K562 (cell line): Measurements from ENCODE around the gene ASCC3. TPM values are rescaled to one million over a fixed set of nuclear protein-coding genes. Genes with fewer than 3 reads are reported as not detected.

Experiments
- ATAC-seq: fragments of 200-7000 bp; cut with Tn5 transposase; 3 replicates; pipeline ENCODE4 v1.9.1; 2020; ENCODE audit warnings: moderate library complexity
- BruUV-seq: library from RNA; stranded (reverse); fragments of 400-500 nt; replicated peaks from 2 replicates; lab custom pipeline; 2021; lab: Mats Ljungman, UMichigan
- CTCF ChIA-PET: fragments of 300-600 bp; formaldehyde crosslinking; extraction: SDS; loops from one replicate; lab custom pipeline; 2021; ENCODE audit warnings: low intra/inter-chr PET ratio; lab: Yijun Ruan, JAX
- POLR2A ChIA-PET: fragments of 300-600, 350-650 bp; sonication (Branson Sonifier 250); formaldehyde crosslinking; extraction: SDS; loops from one replicate; lab custom pipeline; 2021; ENCODE audit warnings: antibody characterized with exemption, inconsistent platforms; lab: Yijun Ruan, JAX
- DNase-seq, 4 experiments: peaks; one replicate each; pipeline versions ENCODE4 v3.0.0 to v3.0.0-alpha.2; 2011 to 2018; ENCODE audit warnings: low spot score in 3 of 4, mixed read lengths in 3 of 4; ENCODE audit errors: extremely low read depth in 1 of 4
- FAIRE-seq: peaks from 2 replicates; lab custom pipeline; 2011; peaks lifted over from hg19 to GRCh38; lab: Jason Lieb, UNC
- H2AFZ ChIP-seq: 2 replicates; pipeline ENCODE4 v1.6.0; 2011; ENCODE audit warnings: low read depth, low read length, control low read depth, inconsistent platforms
- H3K27ac ChIP-seq: fragments of 200-600 bp; 3 replicates; pipeline ENCODE4 v1.8.0; 2011; ENCODE audit warnings: low read depth, mild to moderate bottlenecking, control low read depth, inconsistent platforms, low read length, moderate library complexity, mixed read lengths; ENCODE audit errors: extremely low read depth
- H3K27me3 ChIP-seq, 2 experiments: fragments of 300-600 bp in 1 of 2; 2 replicates in 1 of 2; 3 replicates in 1 of 2; pipeline versions ENCODE4 v1.6.0 to v1.8.0; 2011; ENCODE audit warnings: inconsistent platforms in 2 of 2, low read length in 2 of 2, mild to moderate bottlenecking in 1 of 2, mixed read lengths in 1 of 2, moderate library complexity in 1 of 2; ENCODE audit not compliant: control insufficient read depth in 2 of 2, insufficient read depth in 2 of 2
- H3K36me3 ChIP-seq: fragments of 300-600 bp; 3 replicates; pipeline ENCODE4 v1.8.0; 2011; ENCODE audit warnings: mild to moderate bottlenecking, low read length, inconsistent platforms; ENCODE audit not compliant: control insufficient read depth, insufficient read depth
- H3K4me1 ChIP-seq, 2 experiments: fragments of 200-600 bp in 1 of 2; replicated peaks in 1 of 2; 2 replicates in 1 of 2; 3 replicates in 1 of 2; pipeline versions ENCODE4 v1.5.1 to v1.8.0; 2011; ENCODE audit warnings: inconsistent platforms in 2 of 2, low read length in 2 of 2, mild to moderate bottlenecking in 1 of 2, mixed read lengths in 1 of 2, moderate library complexity in 1 of 2; ENCODE audit not compliant: control insufficient read depth in 2 of 2, insufficient read depth in 2 of 2
- H3K4me2 ChIP-seq: 2 replicates; pipeline ENCODE4 v1.6.1; 2011; ENCODE audit warnings: low read length, control low read depth, inconsistent platforms, mixed read lengths; ENCODE audit not compliant: insufficient read depth
- H3K4me3 ChIP-seq: fragments of 200-600 bp; sonication (generic), shearing (Covaris generic); 2 replicates; pipeline ENCODE4 v1.5.1; 2016; ENCODE audit warnings: control low read depth, inconsistent platforms
- H3K79me2 ChIP-seq: fragments of 200-600 bp; 3 replicates; pipeline ENCODE4 v1.8.0; 2011; ENCODE audit warnings: low read length, inconsistent platforms; ENCODE audit not compliant: control insufficient read depth, insufficient read depth
- H3K9ac ChIP-seq, 2 experiments: 2 replicates each; pipeline versions ENCODE4 v1.6.0 to v1.6.1; 2011; ENCODE audit warnings: low read depth in 2 of 2, low read length in 2 of 2, control low read depth in 1 of 2, inconsistent platforms in 1 of 2, mild to moderate bottlenecking in 1 of 2, mixed read lengths in 1 of 2; ENCODE audit not compliant: insufficient read depth in 1 of 2
- H3K9me1 ChIP-seq: one replicate; pipeline ENCODE4 v1.6.0; 2011; ENCODE audit warnings: inconsistent platforms, mild to moderate bottlenecking, low read length, moderate library complexity; ENCODE audit not compliant: control insufficient read depth, insufficient read depth
- H3K9me3 ChIP-seq: replicated peaks from 2 replicates; pipeline ENCODE4 v1.5.1; 2011; ENCODE audit warnings: low read depth, low read length, inconsistent platforms; ENCODE audit not compliant: control insufficient read depth, insufficient read depth
- H4K20me1 ChIP-seq: replicated peaks from 2 replicates; pipeline ENCODE4 v1.6.1; 2011; ENCODE audit warnings: low read length, inconsistent platforms, mixed read lengths; ENCODE audit not compliant: control insufficient read depth, insufficient read depth
- CBX8 ChIP-seq: fragments of 200-600 bp; sonication (generic); IDR thresholded peaks from 2 replicates; pipeline ENCODE4 v1.6.1; 2012; ENCODE audit warnings: borderline replicate concordance, mixed run types, low read depth, mild to moderate bottlenecking, moderate library complexity, mixed read lengths, low read length, control low read depth, inconsistent platforms; ENCODE audit not compliant: poor library complexity, severe bottlenecking; ENCODE audit errors: extremely low read depth
- EP400 ChIP-seq: fragments of 450-650 bp; IDR thresholded peaks from 2 replicates; pipeline ENCODE4 v1.6.1; 2017; ENCODE audit warnings: antibody characterized with exemption, mild to moderate bottlenecking, moderate library complexity
- GATAD2A ChIP-seq: fragments of 450-650 bp; IDR thresholded peaks from 2 replicates; pipeline ENCODE4 v1.6.1; 2017
- NR2C2 ChIP-seq, 2 experiments: fragments of 200-800 bp in 1 of 2; sonication (Bioruptor generic) in 1 of 2; sonication (generic) in 1 of 2; formaldehyde crosslinking in 1 of 2; IDR thresholded peaks; 2 replicates each; pipeline versions ENCODE4 v1.6.1 to v1.8.0; 2016 to 2022; ENCODE audit warnings: mild to moderate bottlenecking in 1 of 2, missing compliant biosample characterization in 1 of 2, missing genetic modification characterization in 1 of 2, missing genetic modification reagents in 1 of 2
- NUFIP1 ChIP-seq: fragments of 450-650 bp; IDR thresholded peaks from 2 replicates; pipeline ENCODE4 v1.6.1; 2018; ENCODE audit not compliant: partially characterized antibody
- RBM15 ChIP-seq: fragments of 200-400 bp; formaldehyde crosslinking; IDR thresholded peaks from 2 replicates; pipeline ENCODE4 v1.6.1; 2018; ENCODE audit warnings: mild to moderate bottlenecking, low read length, moderate library complexity; ENCODE audit not compliant: insufficient read depth
- SP1 ChIP-seq: sonication (generic); formaldehyde crosslinking; IDR thresholded peaks from 2 replicates; pipeline ENCODE4 v1.8.1; 2022; ENCODE audit warnings: mild to moderate bottlenecking, missing genetic modification reagents
- ZBTB8A ChIP-seq: fragments of 450-650 bp; IDR thresholded peaks from 2 replicates; pipeline ENCODE4 v1.6.1; 2018; ENCODE audit warnings: mild to moderate bottlenecking, moderate library complexity; ENCODE audit not compliant: partially characterized antibody
- ZFX ChIP-seq: sonication (generic); formaldehyde crosslinking; IDR thresholded peaks from 2 replicates; pipeline ENCODE4 v1.8.0; 2022; ENCODE audit warnings: mild to moderate bottlenecking, missing genetic modification reagents, moderate library complexity
- WGBS: fragments of 100-300 bp; shearing (Covaris generic); methylation state at CpG from one replicate; pipeline ENCODE4 v1.1.6; 2016; ENCODE audit warnings: low coverage, mixed read lengths; ENCODE audit not compliant: insufficient coverage; ENCODE audit errors: missing lambda C conversion rate; 5-methylcytosine and 5-hydroxymethylcytosine counted together
- in situ Hi-C: fragments of 300-500 bp; cut with MboI; formaldehyde crosslinking; loops from 4 replicates; pipeline ENCODE4 v1.15.0; 2018; ENCODE audit warnings: inconsistent platforms, mixed read lengths
- intact Hi-C: fragments of 100-400 bp; cut with micrococcal nuclease; formaldehyde crosslinking; loops from 2 replicates; pipeline ENCODE4 v1.14.2; 2022
- polyA plus RNA-seq, 8 experiments: library from polyadenylated mRNA; depleted of rRNA in 4 of 8; stranded (reverse) in 5 of 8; unstranded in 3 of 8; fragments of >200 nt; fragmentation: Nextera tagmentation in 2 of 8; fragmentation: Illumina TruSeq in 1 of 8; extraction: Ambion mirVana in 2 of 8; extraction: Trizol in 1 of 8; gene quantifications; 2 replicates each; pipeline versions ENCODE4 v1.2.1 to v1.2.3, GENCODE V29; 2011 to 2014; ENCODE audit warnings: inconsistent platforms in 1 of 8, missing spikeins in 1 of 8
- total RNA-seq, 7 experiments: library from RNA; depleted of rRNA in 6 of 7; stranded (reverse); fragments of >200 nt in 6 of 7; fragmentation: Illumina TruSeq in 2 of 7; extraction: Trizol in 2 of 7; gene quantifications; 2 replicates each; pipeline versions ENCODE4 v1.2.1 to v1.2.3, GENCODE V29; 2011 to 2021; ENCODE audit warnings: low replicate concordance in 1 of 7
- TF ChIP-seq, protein P1 (sequence below): sonication (generic); formaldehyde crosslinking; IDR thresholded peaks from 2 replicates; pipeline ENCODE4 v1.8.0; 2022; ENCODE audit warnings: mild to moderate bottlenecking, missing genetic modification reagents

ASCC3 gene
- total and polyA plus RNA-seq, 9 of the 15 experiments (the other 6 are each of a cell fraction or from before 2014, with no cell fraction given) = 16.1 to 56.1 (median 33.9) TPM

DNA sequence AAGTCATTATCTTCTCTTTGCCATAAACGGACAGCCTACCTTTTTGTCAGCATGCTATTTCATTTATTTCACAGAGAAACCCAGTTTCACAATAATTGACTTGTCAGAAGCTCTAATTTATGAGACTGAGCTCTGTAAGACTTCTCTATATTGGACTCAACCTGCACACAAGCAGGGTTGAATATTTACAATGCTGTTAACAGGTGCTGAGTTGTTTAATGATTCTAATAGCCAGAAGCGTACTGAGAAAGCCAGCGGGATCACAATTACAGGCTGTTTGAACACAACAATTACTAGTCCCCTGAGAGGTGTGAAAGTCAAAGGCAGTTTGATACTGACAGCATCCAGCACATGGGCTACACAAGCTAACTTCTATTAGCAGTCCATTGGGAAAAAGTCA lies 288.2 kb downstream of the ASCC3 start:
- in situ Hi-C loops = no loop called here
- ChIA-PET POLR2A (interaction anchor here (0.6 kb wide), 1 partner anchor 32 kb away, joined by 3 read pairs; no protein-coding TSS in a partner anchor), CTCF (no interaction called here)
- WGBS = 69% methylated on average over 3 of the region's 3 CpGs
- FAIRE-seq (no peak), DNase-seq (no peak), ATAC-seq (no peak)
- H3K4me3 ChIP-seq = no peak overlapping the region
- no peak overlapping the region for H3K27ac ChIP-seq
- no peak overlapping the region for H3K4me2 ChIP-seq
- H3K27me3 ChIP-seq = no peaks in the 10 kb centered on the region
- no peaks in the 10 kb centered on the region for H4K20me1 ChIP-seq
- no peak for TF ChIP-seq CBX8
- TF ChIP-seq SP1 (CRISPR knock-in tag) = no peak
- TF ChIP-seq EP400 = no peak
- H2AFZ ChIP-seq = no peak overlapping the region
- BruUV-seq = no TSS peak
- H3K36me3 ChIP-seq = peaks cover 14% of the 10 kb centered on the region; the same call in 2 of the 3 replicates
- no peaks in the 10 kb centered on the region for H3K9me1 ChIP-seq
- intact Hi-C loops = no loop called here
- no peaks in the 10 kb centered on the region for H3K4me1 ChIP-seq
- H3K79me2 ChIP-seq = no peaks in the 10 kb centered on the region
- H3K9ac ChIP-seq = no peak overlapping the region
- H3K9me3 ChIP-seq = no peaks in the 10 kb centered on the region

DNA sequence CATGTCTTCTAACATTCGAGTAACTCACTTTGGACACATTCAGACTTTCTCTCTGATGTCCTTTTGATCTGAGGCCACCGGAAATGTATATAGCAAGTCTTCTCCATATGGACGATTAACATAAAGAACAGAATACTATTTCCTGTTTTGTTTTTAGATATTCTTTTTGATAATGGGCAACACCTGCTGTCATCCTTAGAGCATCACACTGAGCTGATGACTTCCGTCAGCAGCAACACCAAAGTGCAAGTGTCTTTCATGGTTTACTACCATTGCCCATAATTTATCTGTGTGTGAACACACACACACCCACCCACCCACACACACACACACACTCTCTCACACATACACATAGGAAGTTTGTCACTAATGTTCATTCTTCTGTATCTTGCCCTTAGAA lies 303.7 kb downstream of the ASCC3 start:
- no TSS peak for BruUV-seq
- intact Hi-C loops (loop anchor here (10.0 kb wide), 1 partner anchor 463 kb away; no protein-coding TSS in a partner anchor), in situ Hi-C loops (no loop called here)
- no peaks in the 10 kb centered on the region for H3K79me2 ChIP-seq
- no peaks in the 10 kb centered on the region for H3K36me3 ChIP-seq
- no peaks in the 10 kb centered on the region for H4K20me1 ChIP-seq
- DNase-seq = no peak
- TF ChIP-seq ZBTB8A (no peak), NUFIP1 (no peak), RBM15 (no peak), NR2C2 (CRISPR knock-in tag; IDR thresholded peaks at IDR 0.05) (no peak), NR2C2 (tag; IDR thresholded peaks at IDR 0.05) (no peak), GATAD2A (no peak), ZFX (CRISPR knock-in tag) (no peak)
- TF ChIP-seq, protein P1, sequence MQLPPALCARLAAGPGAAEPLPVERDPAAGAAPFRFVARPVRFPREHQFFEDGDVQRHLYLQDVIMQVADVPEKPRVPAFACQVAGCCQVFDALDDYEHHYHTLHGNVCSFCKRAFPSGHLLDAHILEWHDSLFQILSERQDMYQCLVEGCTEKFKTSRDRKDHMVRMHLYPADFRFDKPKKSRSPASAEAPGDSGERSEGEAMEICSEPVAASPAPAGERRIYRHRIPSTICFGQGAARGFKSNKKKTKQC (CRISPR knock-in tag) = no peak
- no peaks in the 10 kb centered on the region for H3K9me3 ChIP-seq
- no peak overlapping the region for H3K27ac ChIP-seq
- peaks cover 2% of the 10 kb centered on the region for H3K9me1 ChIP-seq
- no peaks in the 10 kb centered on the region for H3K4me1 ChIP-seq
- WGBS = 76% methylated on average over 4 of the region's 4 CpGs
- H3K4me2 ChIP-seq = no peak overlapping the region
- H3K9ac ChIP-seq = no peak overlapping the region
- H3K27me3 ChIP-seq = no peaks in the 10 kb centered on the region
- ATAC-seq = no peak
- no peak overlapping the region for H2AFZ ChIP-seq
- H3K4me3 ChIP-seq = no peak overlapping the region
- ChIA-PET POLR2A (no interaction called here), CTCF (no interaction called here)
- no peak for FAIRE-seq
